NCI-H1092 (cell line): ENCODE data around the gene FAF1.

Experiments used
- DNase-seq: peaks from one replicate; lab custom pipeline; 2025; lab: John Stamatoyannopoulos, UW

The FAF1 gene

GRCh38 chr1:50415235-50416149, 544.6 kb downstream of the FAF1 start:
- DNase-seq, result no peak

GRCh38 chr1:50414853-50415234, 545.2 kb downstream of the FAF1 start:
- no peak for DNase-seq

GRCh38 chr1:50412813-50413476, 547.1 kb downstream of the FAF1 start:
- DNase-seq, result no peak

GRCh38 chr1:50405814-50406213, 554.3 kb downstream of the FAF1 start:
- no peak for DNase-seq

GRCh38 chr1:50393522-50394120, 566.4 kb downstream of the FAF1 start:
- DNase-seq, result no peak
